Natural killer cell (primary cell): Measurements from ENCODE around the gene CMTM1. TPM values are rescaled to one million over a fixed set of nuclear protein-coding genes. Genes with fewer than 3 reads are reported as not detected.
A peak's percentile ranks its signal among the peaks of the same experiment; 100 is the strongest.

Source experiments
- ATAC-seq, 3 donors: fragments of 150-1000 bp in 2 of 3; fragments of 200-7000 bp in 1 of 3; cut with Tn5 transposase; 1 replicate in 1 of 3; 2 replicates in 2 of 3; pipeline ENCODE4 v1.10.0; 2021; ENCODE audit warnings: mild to moderate bottlenecking in 2 of 3, moderate library complexity in 2 of 3
- DNase-seq, 2 donors: peaks; one replicate each; pipeline versions ENCODE4 v3.0.0 to v3.0.0-alpha.2; 2013 to 2021; ENCODE audit warnings: mixed read lengths in 1 of 2
- H3K27ac ChIP-seq: one replicate; pipeline ENCODE4 v1.5.1; 2013; ENCODE audit warnings: mild to moderate bottlenecking, low read length
- H3K27me3 ChIP-seq: one replicate; pipeline ENCODE4 v1.6.1; 2013; ENCODE audit warnings: low read length; ENCODE audit not compliant: control insufficient read depth, insufficient read depth
- H3K36me3 ChIP-seq: one replicate; pipeline ENCODE4 v1.6.1; 2013; ENCODE audit warnings: low read length; ENCODE audit not compliant: control insufficient read depth, insufficient read depth
- H3K4me1 ChIP-seq: one replicate; pipeline ENCODE4 v1.6.1; 2013; ENCODE audit warnings: low read length; ENCODE audit not compliant: control insufficient read depth, insufficient read depth
- H3K4me3 ChIP-seq: one replicate; pipeline ENCODE4 v1.5.1; 2013; ENCODE audit warnings: low read length
- H3K9me3 ChIP-seq: one replicate; pipeline ENCODE4 v1.6.1; 2013; ENCODE audit warnings: low read length; ENCODE audit not compliant: control insufficient read depth, insufficient read depth
- H3K27ac Mint-ChIP-seq, 2 donors: one replicate each; pipeline ENCODE4 v1.8.0; 2022; ENCODE audit warnings: mild to moderate bottlenecking in 2 of 2, mixed read lengths in 2 of 2, moderate library complexity in 1 of 2
- H3K27me3 Mint-ChIP-seq, 2 donors: one replicate each; pipeline ENCODE4 v1.8.0; 2022; ENCODE audit warnings: low read depth in 2 of 2, mixed read lengths in 2 of 2
- H3K36me3 Mint-ChIP-seq: one replicate; pipeline ENCODE4 v1.8.0; 2022; ENCODE audit warnings: mixed read lengths
- H3K4me1 Mint-ChIP-seq, 2 donors: one replicate each; pipeline ENCODE4 v1.8.0; 2022; ENCODE audit warnings: mixed read lengths in 2 of 2
- H3K4me3 Mint-ChIP-seq: one replicate; pipeline ENCODE4 v1.8.0; 2022; ENCODE audit warnings: mild to moderate bottlenecking, moderate library complexity, mixed read lengths
- H3K9me3 Mint-ChIP-seq, 2 donors: one replicate each; pipeline ENCODE4 v1.8.0; 2022; ENCODE audit warnings: mixed read lengths in 2 of 2
- CTCF ChIP-seq: fragments of 200-600 bp; IDR thresholded peaks from one replicate; pipeline ENCODE4 v1.8.0; 2022; ENCODE audit warnings: antibody characterized with exemption
- WGBS: methylation state at CpG from one replicate; pipeline ENCODE4 v1.1.7; 2013; ENCODE audit warnings: missing lambda C conversion rate; ENCODE audit not compliant: insufficient coverage; 5-methylcytosine and 5-hydroxymethylcytosine counted together
- intact Hi-C: fragments of 100-400 bp; cut with micrococcal nuclease; formaldehyde crosslinking; loops from one replicate; pipeline ENCODE4 v1.14.2; 2022
- total RNA-seq, 4 donors: library from RNA; stranded (reverse); fragments of 120-200 nt in 1 of 4; gene quantifications; one replicate each; pipeline versions ENCODE4 v1.2.3 to v1.2.4, GENCODE V29; 2013 to 2022

Gene CMTM1
- total RNA-seq, 3 donors from 2014 or later (not counting 1 experiment from before 2014, with no cell fraction given): 4.4 to 8.5 (median 7.8) TPM

- Mint-ChIP-seq H3K4me3 (peak overlapping the region; percentile 89), H3K27me3 (peaks cover 0 to 2% of the 10 kb centered on the region in 2 donors), H3K4me1 (peaks cover 73 to 75% of the 10 kb centered on the region in 2 donors), H3K27ac (peak overlapping the region; percentile 96 to 97), H3K9me3 (no peaks in the 10 kb centered on the region), H3K36me3 (no peaks in the 10 kb centered on the region)
- Histone ChIP-seq H3K27ac (peak overlapping the region; percentile 9), H3K27me3 (no peaks in the 10 kb centered on the region), H3K4me3 (peak overlapping the region; percentile 75), H3K9me3 (no peaks in the 10 kb centered on the region), H3K36me3 (peaks cover 20% of the 10 kb centered on the region), H3K4me1 (peaks cover 52% of the 10 kb centered on the region)
- TF ChIP-seq CTCF: no peak
- 52% methylated on average over 3 of the region's 3 CpGs for WGBS
- ATAC-seq (no peak), DNase-seq (no peak)
- intact Hi-C loops: loop anchor here (5.0 kb wide), 1 partner anchor 48 kb away; the partner anchor contains the start of gene CMTM3
These were observed 12.2 kb upstream of the CMTM1 start for GRCh38 chr16:66554021-66554420.

GRCh38 chr16:66554495-66554894 lies 11.7 kb upstream of the CMTM1 start:
- H3K4me3 ChIP-seq: no peak overlapping the region
- 85% methylated on average over 6 of the region's 6 CpGs for WGBS
- peaks cover 73 to 74% of the 10 kb centered on the region in 2 donors for H3K4me1 Mint-ChIP-seq

DNA sequence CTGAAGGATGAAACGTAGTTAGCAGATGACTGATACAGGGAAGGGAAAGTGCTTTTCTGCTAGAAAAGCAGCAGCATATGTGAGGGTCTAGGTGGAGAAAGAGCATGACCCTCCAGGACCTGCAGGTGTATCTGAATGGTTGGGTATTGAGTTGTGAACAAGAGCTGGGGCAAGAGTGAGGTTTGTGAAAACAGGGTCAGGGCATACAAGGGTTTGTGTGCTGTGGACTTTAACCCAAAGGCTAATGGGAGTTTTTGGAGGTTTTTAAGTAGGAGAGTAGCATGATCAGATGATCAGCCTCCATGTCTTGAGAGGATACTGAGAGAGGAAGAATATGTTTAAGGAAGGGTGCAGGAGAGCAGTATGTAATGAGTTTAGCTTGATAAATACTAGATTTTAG lies 6.1 kb upstream of the CMTM1 start:
- TF ChIP-seq CTCF: no peak
- H3K4me1 Mint-ChIP-seq: peaks cover 79 to 81% of the 10 kb centered on the region in 2 donors
- Histone ChIP-seq H3K9me3 (no peaks in the 10 kb centered on the region), H3K27me3 (no peaks in the 10 kb centered on the region), H3K4me1 (peaks cover 27% of the 10 kb centered on the region), H3K4me3 (no peak overlapping the region), H3K27ac (no peak overlapping the region), H3K36me3 (peaks cover 49% of the 10 kb centered on the region)
- H3K36me3 Mint-ChIP-seq: no peaks in the 10 kb centered on the region
- H3K27ac Mint-ChIP-seq: peak overlapping the region; percentile 86 to 94
- ATAC-seq: no peak
- no peaks in the 10 kb centered on the region for H3K27me3 Mint-ChIP-seq
- peak overlapping the region; percentile 54 for H3K4me3 Mint-ChIP-seq
- H3K9me3 Mint-ChIP-seq: no peaks in the 10 kb centered on the region
- intact Hi-C loops: no loop called here
- no peak for DNase-seq
- 65% methylated on average over 1 of the region's 1 CpG for WGBS

More at GRCh38 chr16:66554495-66554894, 11.7 kb upstream of the CMTM1 start:
- intact Hi-C loops: loop anchor here (5.0 kb wide), 1 partner anchor 48 kb away; the partner anchor contains the start of gene CMTM3
- Histone ChIP-seq H3K27me3 (no peaks in the 10 kb centered on the region), H3K4me1 (peaks cover 48% of the 10 kb centered on the region), H3K9me3 (no peaks in the 10 kb centered on the region), H3K36me3 (peaks cover 25% of the 10 kb centered on the region), H3K27ac (peak overlapping the region; percentile 1)
- no peaks in the 10 kb centered on the region for H3K9me3 Mint-ChIP-seq
- peak overlapping the region; percentile 96 to 97 for H3K27ac Mint-ChIP-seq
- H3K27me3 Mint-ChIP-seq: peaks cover 0 to 2% of the 10 kb centered on the region in 2 donors
- peak overlapping the region; percentile 89 for H3K4me3 Mint-ChIP-seq
- TF ChIP-seq CTCF: no peak
- DNase-seq (no peak), ATAC-seq (no peak)
- no peaks in the 10 kb centered on the region for H3K36me3 Mint-ChIP-seq
